Karpas-422 (cell line): Measurements from ENCODE around the gene FAM171A1. TPM values are rescaled to one million over a fixed set of nuclear protein-coding genes. Genes with fewer than 3 reads are reported as not detected.
A peak's percentile ranks its signal among the peaks of the same experiment; 100 is the strongest.
"Not testable (repeated sequence)": the region's sequence is repeated elsewhere in the genome, so short reads cannot be mapped to it uniquely, and the experiment has no call there.

ENCODE experiments used
- DNase-seq: peaks from one replicate; pipeline ENCODE4 v3.0.0-alpha.2; 2015
- H2AFZ ChIP-seq: fragments of 200-600 bp; sonication (generic); 2 replicates; pipeline ENCODE4 v1.6.1; 2014; ENCODE audit warnings: antibody characterized with exemption, low read length, mixed read lengths
- H3K27ac ChIP-seq: fragments of 200-600 bp; sonication (generic); 2 replicates; pipeline ENCODE4 v1.5.1; 2014; ENCODE audit warnings: mild to moderate bottlenecking, low read length, moderate library complexity
- H3K27me3 ChIP-seq: fragments of 200-600 bp; sonication (generic); 2 replicates; pipeline ENCODE4 v1.6.1; 2014; ENCODE audit warnings: low read length, mixed read lengths
- H3K36me3 ChIP-seq: fragments of 200-600 bp; sonication (generic); 2 replicates; pipeline ENCODE4 v1.6.1; 2014; ENCODE audit warnings: low read length, mixed read lengths; ENCODE audit not compliant: insufficient read depth
- H3K4me1 ChIP-seq: fragments of 200-600 bp; sonication (generic); 2 replicates; pipeline ENCODE4 v1.6.1; 2014; ENCODE audit warnings: mild to moderate bottlenecking, low read length, mixed read lengths
- H3K4me2 ChIP-seq: fragments of 200-600 bp; sonication (generic); 2 replicates; pipeline ENCODE4 v1.6.1; 2014; ENCODE audit warnings: low read length, low read depth, mild to moderate bottlenecking; ENCODE audit not compliant: poor library complexity, severe bottlenecking
- H3K4me3 ChIP-seq: fragments of 200-600 bp; sonication (generic); 2 replicates; pipeline ENCODE4 v1.5.1; 2014; ENCODE audit warnings: mild to moderate bottlenecking, antibody characterized with exemption, low read length, mixed read lengths
- H3K79me2 ChIP-seq: fragments of 200-600 bp; sonication (generic); 2 replicates; pipeline ENCODE4 v1.6.1; 2014; ENCODE audit warnings: mild to moderate bottlenecking, low read length, mixed read lengths
- H3K9ac ChIP-seq: fragments of 200-600 bp; sonication (generic); 2 replicates; pipeline ENCODE4 v1.6.0; 2014; ENCODE audit warnings: low read length
- H3K9me2 ChIP-seq: fragments of 200-600 bp; sonication (generic), shearing (Covaris generic); replicated peaks from 2 replicates; pipeline ENCODE4 v1.6.0; 2014; ENCODE audit warnings: mild to moderate bottlenecking, low read length, moderate library complexity; ENCODE audit not compliant: insufficient read depth
- H3K9me3 ChIP-seq: fragments of 300-700, 200-600 bp; sonication (generic); 2 replicates; pipeline ENCODE4 v1.6.1; 2014; ENCODE audit warnings: low read length, mixed read lengths
- H4K20me1 ChIP-seq: fragments of 200-600 bp; sonication (generic); 2 replicates; pipeline ENCODE4 v1.6.1; 2014; ENCODE audit warnings: mild to moderate bottlenecking, antibody characterized with exemption, low read length, low read depth; ENCODE audit not compliant: insufficient read depth
- total RNA-seq: library from RNA; depleted of rRNA; stranded (reverse); fragments of >200 nt; shearing (Covaris generic); gene quantifications from 2 replicates; pipeline ENCODE4 v1.2.3, GENCODE V29; 2014; ENCODE audit warnings: low replicate concordance

The FAM171A1 gene
- total RNA-seq, 1 experiment from 2014 or later = not detected

DNA sequence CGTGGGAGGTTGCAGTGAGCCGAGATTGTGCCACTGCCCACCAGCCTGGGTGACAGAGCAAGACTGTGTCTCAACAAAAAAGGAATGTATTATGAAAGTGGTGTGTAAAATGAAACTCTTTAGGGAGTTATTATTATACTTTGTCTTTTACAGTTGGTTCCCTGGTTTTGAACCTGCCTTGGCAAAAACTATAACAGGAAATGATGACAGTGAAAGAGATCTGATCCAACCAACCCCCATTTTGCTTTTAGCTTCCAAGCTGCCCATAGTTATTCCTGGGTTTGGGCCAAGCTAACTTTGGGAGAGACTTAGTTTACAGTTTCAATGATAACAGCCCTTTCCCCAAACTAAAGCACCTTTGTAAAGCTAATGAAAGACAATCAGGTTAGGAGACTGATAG, 168.4 kb downstream of the FAM171A1 start:
- H3K9me3 ChIP-seq = no peaks in the 10 kb centered on the region
- no peaks in the 10 kb centered on the region for H3K79me2 ChIP-seq
- no peak overlapping the region for H3K27ac ChIP-seq
- no peaks in the 10 kb centered on the region for H3K36me3 ChIP-seq
- no peak for DNase-seq
- no peaks in the 10 kb centered on the region for H3K9me2 ChIP-seq
- H3K9ac ChIP-seq = no peak overlapping the region
- H3K4me3 ChIP-seq = no peak overlapping the region
- no peak overlapping the region for H2AFZ ChIP-seq
- no peaks in the 10 kb centered on the region for H4K20me1 ChIP-seq
- H3K4me1 ChIP-seq = no peaks in the 10 kb centered on the region
- H3K27me3 ChIP-seq = no peaks in the 10 kb centered on the region
- no peak overlapping the region for H3K4me2 ChIP-seq

DNA sequence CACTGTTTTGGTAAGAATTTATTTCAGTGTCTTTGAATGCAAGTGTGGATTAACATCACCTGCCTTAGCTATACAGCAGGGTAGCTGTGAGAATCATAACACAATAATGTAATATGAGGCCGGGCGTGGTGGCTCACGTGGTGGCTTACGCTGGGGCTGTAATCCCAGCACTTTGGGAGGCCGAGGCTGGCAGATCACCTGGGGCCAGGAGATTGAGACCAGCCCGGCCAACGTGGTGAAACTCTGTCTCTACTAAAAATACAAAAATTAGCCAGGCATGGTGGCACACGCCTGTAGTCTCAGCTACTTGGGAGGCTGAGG, 168.8 kb downstream of the FAM171A1 start:
- not testable (repeated sequence) for H3K4me2 ChIP-seq, H2AFZ ChIP-seq, H3K36me3 ChIP-seq, H3K4me1 ChIP-seq, H3K27ac ChIP-seq, H3K9me3 ChIP-seq, H3K4me3 ChIP-seq, H3K79me2 ChIP-seq, H3K9me2 ChIP-seq, H4K20me1 ChIP-seq, H3K27me3 ChIP-seq, DNase-seq, H3K9ac ChIP-seq

DNA sequence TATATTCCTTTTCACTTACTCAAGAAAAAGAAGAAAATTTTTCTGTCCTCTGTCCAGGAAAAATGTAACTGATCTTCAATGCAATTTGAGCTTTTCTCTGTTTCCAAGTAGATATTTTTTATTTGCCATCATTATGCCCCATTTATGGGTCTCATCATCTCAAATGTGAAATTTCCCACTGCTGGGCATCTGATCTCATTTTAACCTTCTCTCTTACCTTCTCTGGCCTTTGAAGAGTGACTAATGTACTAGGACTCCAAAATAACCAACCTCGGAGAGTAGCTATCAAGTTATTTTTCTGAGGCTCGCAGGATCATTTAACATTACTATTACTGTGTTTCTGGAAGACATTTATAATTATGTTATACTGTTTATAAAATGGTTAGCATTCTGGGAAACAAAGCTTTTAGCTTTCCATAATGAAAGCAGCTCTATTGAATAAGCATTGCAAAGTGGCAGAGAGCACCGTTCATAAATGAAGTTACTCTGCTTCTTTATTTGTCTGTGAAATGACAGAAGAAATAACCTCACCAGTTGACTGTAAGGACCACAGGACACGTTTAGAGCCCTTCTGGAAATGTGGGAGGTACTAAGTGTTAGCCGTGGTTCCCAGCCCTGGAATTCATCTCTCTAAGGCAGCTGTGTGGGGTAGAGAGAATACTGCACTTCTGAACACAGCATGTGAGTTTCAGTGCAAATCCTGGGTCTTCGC, 169.3 kb downstream of the FAM171A1 start:
- Histone ChIP-seq H3K27me3 (no peaks in the 10 kb centered on the region), H3K79me2 (no peaks in the 10 kb centered on the region), H3K36me3 (no peaks in the 10 kb centered on the region), H2AFZ (no peak overlapping the region), H3K4me1 (no peaks in the 10 kb centered on the region), H3K9me3 (no peaks in the 10 kb centered on the region), H3K4me3 (no peak overlapping the region), H3K9ac (no peak overlapping the region), H3K4me2 (no peak overlapping the region), H4K20me1 (no peaks in the 10 kb centered on the region), H3K9me2 (no peaks in the 10 kb centered on the region), H3K27ac (no peak overlapping the region)
- DNase-seq = no peak

DNA sequence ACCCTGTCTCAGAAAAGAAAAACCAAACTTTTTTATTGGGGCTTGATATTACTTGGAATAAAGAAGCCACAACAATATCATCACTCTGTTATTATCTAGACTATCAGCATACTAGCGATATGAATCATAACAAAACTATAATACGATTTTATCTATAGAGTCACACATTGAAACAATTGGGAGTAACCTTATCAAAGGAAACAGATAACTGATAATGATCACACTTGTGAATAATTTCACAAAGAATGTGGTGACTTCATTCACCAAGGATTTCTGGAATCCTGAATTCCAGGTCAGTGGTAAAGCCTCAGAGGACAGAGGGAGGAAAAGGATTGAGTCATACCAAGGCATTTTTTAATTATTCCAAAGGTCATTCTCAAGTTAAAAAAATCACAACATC, 170.5 kb downstream of the FAM171A1 start:
- Histone ChIP-seq H3K4me3 (no peak overlapping the region), H3K9ac (no peak overlapping the region), H3K27ac (no peak overlapping the region), H3K27me3 (no peaks in the 10 kb centered on the region), H3K79me2 (no peaks in the 10 kb centered on the region), H2AFZ (no peak overlapping the region), H3K9me3 (no peaks in the 10 kb centered on the region), H3K9me2 (no peaks in the 10 kb centered on the region), H3K36me3 (no peaks in the 10 kb centered on the region), H3K4me1 (peaks cover 8% of the 10 kb centered on the region), H3K4me2 (no peak overlapping the region), H4K20me1 (no peaks in the 10 kb centered on the region)
- no peak for DNase-seq

DNA sequence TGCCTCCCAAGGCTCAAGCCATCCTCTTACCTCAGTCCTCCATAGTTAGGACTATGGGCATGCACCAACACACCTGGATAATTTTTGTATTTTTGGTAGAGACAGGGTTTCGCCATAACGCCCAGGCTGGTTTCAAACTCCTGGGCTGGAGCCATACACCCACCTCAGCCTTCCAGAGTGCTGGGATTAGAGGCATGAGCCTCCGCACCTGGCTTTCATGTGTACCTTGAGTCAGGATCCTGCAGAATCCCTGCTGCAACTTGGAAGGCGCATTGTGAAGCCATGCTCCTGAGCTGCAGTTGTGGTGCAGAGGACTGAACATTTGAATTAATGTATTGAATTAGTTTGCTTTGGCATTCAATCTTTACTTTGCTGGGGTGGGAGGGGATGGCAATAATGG, 173.2 kb downstream of the FAM171A1 start:
- H3K27me3 ChIP-seq = no peaks in the 10 kb centered on the region
- H3K4me1 ChIP-seq = peaks cover 9% of the 10 kb centered on the region
- H3K79me2 ChIP-seq = no peaks in the 10 kb centered on the region
- no peaks in the 10 kb centered on the region for H3K9me3 ChIP-seq
- no peaks in the 10 kb centered on the region for H4K20me1 ChIP-seq
- H3K4me3 ChIP-seq = no peak overlapping the region
- H3K9me2 ChIP-seq = no peaks in the 10 kb centered on the region
- H2AFZ ChIP-seq = no peak overlapping the region
- no peak overlapping the region for H3K9ac ChIP-seq
- DNase-seq = no peak
- H3K4me2 ChIP-seq = no peak overlapping the region
- H3K27ac ChIP-seq = no peak overlapping the region
- no peaks in the 10 kb centered on the region for H3K36me3 ChIP-seq

DNA sequence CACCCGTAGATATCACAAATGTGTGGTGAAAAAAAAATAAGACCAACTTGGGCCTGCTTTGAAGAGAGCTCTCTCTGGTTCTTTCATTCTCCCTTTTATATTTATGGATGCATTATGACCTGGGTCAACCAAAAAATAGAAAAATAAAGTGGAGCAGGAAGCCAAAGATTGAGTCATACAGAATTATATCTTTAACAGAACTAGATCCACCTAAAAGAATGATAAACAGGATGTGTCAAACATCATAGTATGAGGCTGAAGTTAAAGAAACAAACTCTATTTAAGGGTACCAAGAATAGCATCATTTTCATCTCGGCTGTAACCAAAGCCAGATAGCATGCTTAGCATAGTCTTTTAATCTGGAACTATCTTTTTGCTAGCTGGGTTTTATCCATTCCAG, 173.8 kb downstream of the FAM171A1 start:
- H3K4me2 ChIP-seq = no peak overlapping the region
- H3K9me3 ChIP-seq = no peaks in the 10 kb centered on the region
- H3K27ac ChIP-seq = no peak overlapping the region

DNA sequence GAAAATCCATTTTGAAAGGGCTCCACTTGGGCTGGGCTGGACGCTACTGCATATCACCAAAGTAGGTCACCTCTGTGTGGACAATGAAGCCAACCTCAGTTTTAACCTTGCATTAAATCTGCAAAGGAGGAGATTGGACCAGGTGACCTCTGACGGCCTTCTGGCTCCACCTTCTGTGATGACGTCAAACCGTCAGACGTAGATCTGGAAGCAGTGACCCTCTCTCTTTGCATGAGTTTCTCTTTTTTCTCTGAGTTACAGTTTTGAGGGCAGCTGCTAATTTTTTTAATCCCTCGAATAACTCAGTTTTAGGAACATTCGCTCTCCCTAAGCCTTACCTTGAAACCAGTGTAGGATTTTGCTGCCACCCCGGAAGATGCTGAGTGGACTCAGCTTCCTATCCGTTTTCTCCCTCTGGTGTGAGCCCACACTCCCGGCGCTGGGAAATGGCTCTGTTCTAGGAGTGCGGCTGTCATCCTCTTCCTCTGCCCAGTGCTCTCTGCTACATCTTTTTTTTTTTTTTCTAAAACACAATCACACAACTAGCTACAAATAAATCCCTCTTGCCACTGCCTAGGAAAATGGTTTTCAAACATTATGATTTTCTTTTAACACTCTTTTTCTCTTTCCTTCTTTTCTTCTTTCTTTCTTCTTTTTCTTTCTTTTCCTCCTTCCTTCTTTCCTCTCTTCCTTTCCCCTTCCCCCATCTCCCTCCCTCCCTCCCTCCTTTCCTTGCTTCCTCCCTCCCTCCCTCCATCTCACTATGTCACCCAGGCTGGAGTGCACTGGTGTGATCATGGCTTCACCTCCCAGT, 174.9 kb downstream of the FAM171A1 start:
- Histone ChIP-seq H3K79me2 (no peaks in the 10 kb centered on the region), H2AFZ (peak overlapping the region; percentile 75), H3K4me3 (peak overlapping the region; percentile 61), H3K4me1 (peaks cover 9% of the 10 kb centered on the region), H3K36me3 (no peaks in the 10 kb centered on the region), H3K9me3 (no peaks in the 10 kb centered on the region), H3K9ac (peak overlapping the region; percentile 54), H3K4me2 (peak overlapping the region; percentile 68), H3K27me3 (no peaks in the 10 kb centered on the region), H3K27ac (no peak overlapping the region), H3K9me2 (no peaks in the 10 kb centered on the region), H4K20me1 (no peaks in the 10 kb centered on the region)
- DNase-seq = peak; percentile 85

More for the DNA sequence above, 173.8 kb downstream of the FAM171A1 start:
- H3K79me2 ChIP-seq = no peaks in the 10 kb centered on the region
- no peak overlapping the region for H3K9ac ChIP-seq
- DNase-seq = no peak
- H3K9me2 ChIP-seq = no peaks in the 10 kb centered on the region
- peaks cover 9% of the 10 kb centered on the region for H3K4me1 ChIP-seq
- no peaks in the 10 kb centered on the region for H3K36me3 ChIP-seq
- no peaks in the 10 kb centered on the region for H3K27me3 ChIP-seq
- no peak overlapping the region for H2AFZ ChIP-seq
- no peaks in the 10 kb centered on the region for H4K20me1 ChIP-seq
- H3K4me3 ChIP-seq = no peak overlapping the region

DNA sequence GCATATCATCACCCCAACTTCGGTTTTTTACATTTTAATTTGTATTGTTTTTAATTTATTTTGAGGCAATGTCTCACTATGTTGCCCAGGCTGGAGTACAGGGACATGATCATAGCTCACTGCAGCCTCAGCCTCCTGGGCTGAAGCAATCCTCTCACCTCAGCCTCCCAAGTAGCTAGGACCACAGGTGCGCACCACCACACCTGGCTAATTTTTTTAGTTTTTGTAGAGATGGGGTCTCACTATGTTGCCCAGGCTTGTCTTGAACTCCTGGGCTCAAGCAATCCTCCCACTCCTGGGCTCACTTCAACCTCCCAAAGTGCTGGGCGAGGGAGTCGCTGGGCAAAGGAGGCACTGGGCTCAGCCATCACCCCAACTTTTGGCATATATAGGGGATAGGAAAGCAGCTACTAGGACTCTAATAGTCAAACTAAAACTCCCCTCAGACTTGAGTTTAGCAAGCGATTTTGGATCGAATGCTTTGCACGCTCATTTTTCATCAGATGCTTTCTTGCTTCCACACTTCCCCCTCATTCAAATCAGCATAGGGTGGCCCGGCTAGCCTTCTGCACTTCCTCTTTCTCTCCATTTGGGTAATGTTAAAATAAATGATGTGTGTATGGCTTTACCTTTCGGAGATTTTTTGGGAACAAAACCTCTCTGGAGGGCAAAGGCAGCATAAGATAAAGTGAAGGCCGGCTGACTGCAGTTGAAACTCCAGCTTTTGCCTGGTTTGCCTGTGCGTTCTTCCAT, 181.8 kb downstream of the FAM171A1 start:
- Histone ChIP-seq H3K9me3 (no peaks in the 10 kb centered on the region), H3K79me2 (no peaks in the 10 kb centered on the region), H3K9ac (0 out of 2 replicates have a peak overlapping the region, but pooled peaks have one; percentile 24), H3K36me3 (no peaks in the 10 kb centered on the region), H3K27me3 (no peaks in the 10 kb centered on the region), H3K4me2 (peak overlapping the region; percentile 63), H3K4me1 (peaks cover 9% of the 10 kb centered on the region), H4K20me1 (no peaks in the 10 kb centered on the region), H2AFZ (no peak overlapping the region), H3K27ac (no peak overlapping the region), H3K4me3 (no peak overlapping the region), H3K9me2 (no peaks in the 10 kb centered on the region)
- DNase-seq = peak; percentile 65
